Activated CD8-positive, alpha-beta memory T cell treated with anti-CD3 and anti-CD28 coated beads, Interleukin-2, amount 50 U/mL, for 1 hour (primary cell): ENCODE results near the gene CDH10.

Source experiments
- DNase-seq: peaks from one replicate; pipeline ENCODE4 v3.0.0-alpha.2; 2020; ENCODE audit errors: extremely low read depth

Gene CDH10

GRCh38 chr5:24487368-24488229, 157.2 kb downstream of the CDH10 start:
- no peak for DNase-seq

DNA sequence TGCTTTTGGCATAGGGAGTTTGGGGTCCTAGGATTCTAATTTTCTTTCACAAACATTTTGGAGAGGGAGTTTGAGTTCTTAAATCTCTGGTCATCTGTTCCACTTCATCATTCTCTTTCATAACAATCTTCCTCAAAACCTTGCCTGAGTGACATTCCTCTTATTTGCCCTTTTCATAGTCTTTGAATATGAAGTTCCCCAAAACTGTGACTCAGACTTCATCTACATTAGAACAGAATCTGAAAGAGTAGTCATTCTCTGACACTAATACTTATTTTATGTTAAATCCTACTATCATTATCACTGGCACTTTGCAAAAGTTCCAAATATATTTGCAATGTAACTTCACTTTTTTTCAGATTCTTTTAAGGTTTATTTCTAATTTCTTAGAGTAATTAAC, 163.8 kb downstream of the CDH10 start:
- DNase-seq: no peak

GRCh38 chr5:24477958-24478357, 166.8 kb downstream of the CDH10 start:
- DNase-seq: no peak

- DNase-seq: no peak
Observed at GRCh38 chr5:24475101-24475500, 169.7 kb downstream of the CDH10 start.

DNA sequence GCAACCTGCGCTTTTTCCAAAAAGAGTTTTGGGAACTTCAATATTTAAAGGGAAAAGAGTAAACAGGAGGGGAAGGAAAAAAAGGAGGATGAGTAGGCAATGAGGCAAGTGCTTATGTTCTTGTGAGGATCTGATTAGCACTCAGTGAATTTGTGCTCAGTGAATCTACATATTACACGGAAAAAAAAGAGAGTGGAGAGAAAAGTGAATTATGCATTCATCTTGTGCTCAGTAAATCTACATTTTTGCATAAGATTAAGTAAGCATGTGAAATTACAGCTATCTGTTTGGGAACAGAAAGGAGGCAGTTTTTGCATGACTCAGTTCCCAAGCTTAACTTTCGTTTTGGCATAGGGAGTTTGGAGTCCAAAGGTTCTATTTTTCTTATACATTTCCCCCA, 170.1 kb downstream of the CDH10 start:
- no peak for DNase-seq

- no peak for DNase-seq
Observed at GRCh38 chr5:24472518-24472917, 172.3 kb downstream of the CDH10 start.

GRCh38 chr5:24444414-24444813, 200.4 kb downstream of the CDH10 start:
- no peak for DNase-seq

GRCh38 chr5:24439465-24439864, 205.3 kb downstream of the CDH10 start:
- no peak for DNase-seq
